ENCODE data around the gene FYB2. TPM values are rescaled to one million over a fixed set of nuclear protein-coding genes. Genes with fewer than 3 reads are reported as not detected.

The FYB2 gene
- total RNA-seq, 4 donors from 2014 or later = under 0.01 TPM; not detected in 3

GRCh38 chr1:56798053-56798471 lies 21.1 kb downstream of the FYB2 start:
- peaks cover 0 to 5% (median 0%) of the 10 kb centered on the region in 4 donors for H3K27me3 ChIP-seq
- peaks cover 0 to 18% (median 3%) of the 10 kb centered on the region in 3 donors for H3K4me1 ChIP-seq
- 28 to 41% methylated on average over 3 of the region's 3 CpGs for WGBS, 2 donors
- no peak for DNase-seq
- TF ChIP-seq CTCF (IDR thresholded peaks at IDR 0.05) (no peak), POLR2A (IDR thresholded peaks at IDR 0.05) (no peak)
- no peaks in the 10 kb centered on the region for H3K36me3 ChIP-seq
- H3K27ac ChIP-seq = no peak overlapping the region
- H3K9me3 ChIP-seq = no peaks in the 10 kb centered on the region
- H3K4me3 ChIP-seq = no peak overlapping the region
- intact Hi-C loops (cut with DNase I) = no loop called here

GRCh38 chr1:56797065-56797685 lies 22.0 kb downstream of the FYB2 start:
- Histone ChIP-seq H3K36me3 (no peaks in the 10 kb centered on the region), H3K9me3 (no peaks in the 10 kb centered on the region), H3K27ac (no peak overlapping the region), H3K27me3 (peaks cover 0 to 3% (median 0%) of the 10 kb centered on the region in 4 donors), H3K4me1 (peaks cover 0 to 18% (median 3%) of the 10 kb centered on the region in 3 donors), H3K4me3 (no peak overlapping the region)
- no peak for DNase-seq
- TF ChIP-seq POLR2A (IDR thresholded peaks at IDR 0.05) (no peak), CTCF (IDR thresholded peaks at IDR 0.05) (no peak)
- WGBS, 2 donors = 36 to 58% methylated on average over 2 to 5 of the region's 5 CpGs
- intact Hi-C loops (cut with DNase I) = no loop called here

- no peaks in the 10 kb centered on the region for H3K9me3 ChIP-seq
- no peak for DNase-seq
- H3K27ac ChIP-seq = no peak overlapping the region
- H3K4me3 ChIP-seq = no peak overlapping the region
- H3K36me3 ChIP-seq = no peaks in the 10 kb centered on the region
- H3K4me1 ChIP-seq = peaks cover 0 to 18% (median 3%) of the 10 kb centered on the region in 3 donors
- intact Hi-C loops (cut with DNase I) = no loop called here
- H3K27me3 ChIP-seq = peaks cover 0 to 3% (median 0%) of the 10 kb centered on the region in 4 donors
- 82 to 94% methylated on average over 4 of the region's 4 CpGs for WGBS, 2 donors
- no peak for TF ChIP-seq POLR2A (IDR thresholded peaks at IDR 0.05)
- TF ChIP-seq CTCF (IDR thresholded peaks at IDR 0.05) = no peak
Observed at GRCh38 chr1:56795870-56796269, 23.3 kb downstream of the FYB2 start.

- TF ChIP-seq CTCF (IDR thresholded peaks at IDR 0.05) = no peak
- no peak for TF ChIP-seq POLR2A (IDR thresholded peaks at IDR 0.05)
- Histone ChIP-seq H3K9me3 (no peaks in the 10 kb centered on the region), H3K4me3 (no peak overlapping the region), H3K27me3 (peaks cover 0 to under 1% (median 0%) of the 10 kb centered on the region in 4 donors), H3K4me1 (peaks cover 0 to 6% (median 0%) of the 10 kb centered on the region in 3 donors), H3K36me3 (no peaks in the 10 kb centered on the region), H3K27ac (no peak overlapping the region)
- intact Hi-C loops (cut with DNase I) = no loop called here
- DNase-seq = no peak
- WGBS, 2 donors = 73 to 82% methylated on average over 3 of the region's 3 CpGs
Observed at GRCh38 chr1:56790036-56790435, 29.2 kb downstream of the FYB2 start.

- no peaks in the 10 kb centered on the region for H3K27me3 ChIP-seq
- no peak for DNase-seq
- H3K9me3 ChIP-seq = no peaks in the 10 kb centered on the region
- H3K4me1 ChIP-seq = peaks cover 0 to 6% (median 0%) of the 10 kb centered on the region in 3 donors
- intact Hi-C loops (cut with DNase I) = no loop called here
- H3K27ac ChIP-seq = no peak overlapping the region
- no peak overlapping the region for H3K4me3 ChIP-seq
- 28 to 59% methylated on average over 4 to 5 of the region's 6 CpGs for WGBS, 2 donors
- no peaks in the 10 kb centered on the region for H3K36me3 ChIP-seq
- TF ChIP-seq CTCF (IDR thresholded peaks at IDR 0.05) (no peak), POLR2A (IDR thresholded peaks at IDR 0.05) (no peak)
Observed at GRCh38 chr1:56788588-56788987, 30.6 kb downstream of the FYB2 start.

Data from esophagus squamous epithelium (tissue), 5 donors.